HEK293T (cell line): ENCODE measurements around the gene COIL.

Source experiments
- CTBP1 ChIP-seq: fragments of 450-650 bp; IDR thresholded peaks from 2 replicates; pipeline ENCODE4 v1.6.1; 2016; ENCODE audit warnings: borderline replicate concordance
- FOXM1 ChIP-seq: fragments of 450-650 bp; IDR thresholded peaks from 2 replicates; pipeline ENCODE4 v1.6.1; 2017; ENCODE audit warnings: mild to moderate bottlenecking, borderline replicate concordance
- SP1 ChIP-seq: fragments of 450-650 bp; IDR thresholded peaks from 2 replicates; pipeline ENCODE4 v1.6.1; 2017
- SUZ12 ChIP-seq: fragments of 450-650 bp; IDR thresholded peaks from 2 replicates; pipeline ENCODE4 v1.6.1; 2016; ENCODE audit warnings: mild to moderate bottlenecking
- TARDBP ChIP-seq: fragments of 450-650 bp; IDR thresholded peaks from 2 replicates; pipeline ENCODE4 v1.6.1; 2016

DNA sequence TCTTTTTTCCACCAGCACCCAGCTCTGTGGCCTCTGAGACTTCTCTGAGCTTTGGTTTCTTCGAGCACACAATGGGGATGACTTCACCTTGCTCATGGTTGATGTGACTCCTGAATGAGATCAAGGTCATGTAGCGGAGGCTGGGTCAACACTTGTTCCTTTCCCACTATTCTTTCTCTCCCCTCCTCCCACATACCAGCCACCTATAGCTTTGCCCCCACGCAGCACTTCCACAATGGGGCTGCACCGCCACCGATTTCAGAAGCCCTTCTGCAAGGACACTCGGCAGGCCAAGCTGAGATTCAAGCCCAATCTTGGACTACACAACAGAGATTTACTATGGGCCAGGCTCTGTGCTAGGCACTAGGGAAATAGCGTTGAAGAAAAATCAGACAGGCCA lies 61.4 kb downstream of the COIL start:
- TF ChIP-seq SP1 (no peak), FOXM1 (no peak), SUZ12 (no peak), CTBP1 (no peak), TARDBP (no peak)
